ENCODE data around the gene HPS1. TPM values are rescaled to one million over a fixed set of nuclear protein-coding genes. Genes with fewer than 3 reads are reported as not detected.

Gene HPS1
- total RNA-seq, 1 donor from 2014 or later, result 34.7 TPM

GRCh38 chr10:98417481-98417959 is 29.2 kb downstream of the HPS1 start:
- Mint-ChIP-seq H3K9me3 (ENCODE audit: unreplicated experiment) (no peaks in the 10 kb centered on the region), H3K4me3 (ENCODE audit: unreplicated experiment) (no peak overlapping the region), H3K27ac (ENCODE audit: unreplicated experiment) (no peak overlapping the region), H3K27me3 (ENCODE audit: low read depth, unreplicated experiment) (no peaks in the 10 kb centered on the region), H3K4me1 (ENCODE audit: low read depth, unreplicated experiment) (peaks cover 6% of the 10 kb centered on the region), H3K36me3 (ENCODE audit: low read depth, unreplicated experiment) (no peaks in the 10 kb centered on the region)
- FAIRE-seq, result no peak
- Histone ChIP-seq H3K4me2 (ENCODE audit: low read length) (no peak overlapping the region), H3K4me3 (ENCODE audit: insufficient read depth, low read depth, low read length) (no peak overlapping the region), H4K20me1 (ENCODE audit: insufficient read depth, low read length) (no peaks in the 10 kb centered on the region), H3K27ac (ENCODE audit: low read depth, low read length) (no peak overlapping the region), H3K36me3 (ENCODE audit: insufficient read depth, low read length) (peaks cover 3% of the 10 kb centered on the region), H2AFZ (ENCODE audit: low read depth, low read length) (no peak overlapping the region), H3K9me3 (ENCODE audit: insufficient read depth, low read depth, low read length) (no peaks in the 10 kb centered on the region), H3K79me2 (ENCODE audit: insufficient read depth, low read length) (peaks cover 9% of the 10 kb centered on the region), H3K9ac (ENCODE audit: low read length) (no peak overlapping the region), H3K4me1 (ENCODE audit: insufficient read depth, low read length) (peaks cover 18% of the 10 kb centered on the region), H3K27me3 (ENCODE audit: insufficient read depth, low read length) (no peaks in the 10 kb centered on the region)
- DNase-seq (ENCODE audit: low read depth), result no peak
- TF ChIP-seq EZH2 (IDR thresholded peaks at IDR 0.05; ENCODE audit: insufficient read depth, low read length) (no peak), CTCF (IDR thresholded peaks at IDR 0.05; ENCODE audit: insufficient read depth, low read depth, low read length) (no peak)

GRCh38 chr10:98416606-98417388 is 29.9 kb downstream of the HPS1 start:
- no peak overlapping the region for H3K4me3 Mint-ChIP-seq (ENCODE audit: unreplicated experiment)
- H3K27ac ChIP-seq (ENCODE audit: low read depth, low read length), result no peak overlapping the region

More at GRCh38 chr10:98416606-98417388, 29.9 kb downstream of the HPS1 start:
- TF ChIP-seq CTCF (IDR thresholded peaks at IDR 0.05; ENCODE audit: insufficient read depth, low read depth, low read length) (no peak), EZH2 (IDR thresholded peaks at IDR 0.05; ENCODE audit: insufficient read depth, low read length) (no peak)
- FAIRE-seq, result no peak
- no peaks in the 10 kb centered on the region for H3K27me3 Mint-ChIP-seq (ENCODE audit: low read depth, unreplicated experiment)
- H3K9me3 Mint-ChIP-seq (ENCODE audit: unreplicated experiment), result no peaks in the 10 kb centered on the region
- Histone ChIP-seq H3K79me2 (ENCODE audit: insufficient read depth, low read length) (peaks cover 9% of the 10 kb centered on the region), H3K4me2 (ENCODE audit: low read length) (no peak overlapping the region), H4K20me1 (ENCODE audit: insufficient read depth, low read length) (no peaks in the 10 kb centered on the region), H3K4me1 (ENCODE audit: insufficient read depth, low read length) (peaks cover 18% of the 10 kb centered on the region), H3K9ac (ENCODE audit: low read length) (no peak overlapping the region), H3K9me3 (ENCODE audit: insufficient read depth, low read depth, low read length) (no peaks in the 10 kb centered on the region), H2AFZ (ENCODE audit: low read depth, low read length) (no peak overlapping the region), H3K27me3 (ENCODE audit: insufficient read depth, low read length) (no peaks in the 10 kb centered on the region), H3K4me3 (ENCODE audit: insufficient read depth, low read depth, low read length) (no peak overlapping the region), H3K36me3 (ENCODE audit: insufficient read depth, low read length) (peaks cover 3% of the 10 kb centered on the region)
- H3K27ac Mint-ChIP-seq (ENCODE audit: unreplicated experiment), result no peak overlapping the region
- H3K36me3 Mint-ChIP-seq (ENCODE audit: low read depth, unreplicated experiment), result no peaks in the 10 kb centered on the region
- peaks cover 8% of the 10 kb centered on the region for H3K4me1 Mint-ChIP-seq (ENCODE audit: low read depth, unreplicated experiment)
- DNase-seq (ENCODE audit: low read depth), result no peak
